HCT116 (cell line): Measurements from ENCODE around the gene CYB5B.

Source experiments
- CTCF ChIP-seq, 3 experiments: fragments of 200-600 bp in 1 of 3; sonication (generic) in 1 of 3; IDR thresholded peaks in 2 of 3; conservative IDR thresholded peaks in 1 of 3; 2 replicates each; pipeline ENCODE4 v1.5.1; 2012 to 2017; ENCODE audit warnings: low read depth in 2 of 3, low read length in 2 of 3, antibody characterized with exemption in 1 of 3, borderline replicate concordance in 1 of 3, control low read depth in 1 of 3, mild to moderate bottlenecking in 1 of 3, mixed read lengths in 1 of 3, mixed run types in 1 of 3, moderate library complexity in 1 of 3; ENCODE audit not compliant: insufficient read depth in 1 of 3
- ELF1 ChIP-seq: IDR thresholded peaks from 2 replicates; pipeline ENCODE4 v1.6.1; 2012; ENCODE audit warnings: low read depth, borderline replicate concordance
- EZH2 ChIP-seq: fragments of 200-600 bp; sonication (generic); IDR thresholded peaks from 2 replicates; pipeline ENCODE4 v1.6.1; 2017; ENCODE audit warnings: antibody characterized with exemption, mixed run types
- POLR2AphosphoS5 ChIP-seq: IDR thresholded peaks from 2 replicates; pipeline ENCODE4 v1.6.1; 2011; ENCODE audit warnings: mild to moderate bottlenecking, low read depth, low read length, moderate library complexity
- RAD21 ChIP-seq: IDR thresholded peaks from 2 replicates; pipeline ENCODE4 v1.6.1; 2012; ENCODE audit warnings: low read depth, mild to moderate bottlenecking
- REST ChIP-seq: IDR thresholded peaks from 2 replicates; pipeline ENCODE4 v1.6.1; 2012; ENCODE audit warnings: low read depth
- SIN3A ChIP-seq: IDR thresholded peaks from 2 replicates; pipeline ENCODE4 v1.6.1; 2012; ENCODE audit warnings: low read depth

- no peak for TF ChIP-seq CTCF (IDR thresholded peaks at IDR 0.05 in 2 of 3, conservative IDR thresholded peaks at IDR 0.05 in 1 of 3; ENCODE audit: borderline replicate concordance in 1 of 3, insufficient read depth in 1 of 3, low read depth in 2 of 3, low read length in 2 of 3)
- no peak for TF ChIP-seq POLR2AphosphoS5
- no peak for TF ChIP-seq EZH2
- TF ChIP-seq SIN3A: no peak
- TF ChIP-seq REST: no peak
- TF ChIP-seq RAD21: no peak
- TF ChIP-seq ELF1: no peak
Measured at GRCh38 chr16:69483611-69484010, 59.2 kb downstream of the CYB5B start.
